Stimulated activated CD8-positive, alpha-beta memory T cell treated with anti-CD3 and anti-CD28 coated beads, Interleukin-12 subunit alpha, Interleukin-12 subunit beta, amount 100 ng/mL, for 24 hours (primary cell): ENCODE data around the gene ZNF467.

Source experiments
- DNase-seq: peaks from one replicate; pipeline ENCODE4 v3.0.0-alpha.2; 2020; ENCODE audit errors: extremely low read depth

The ZNF467 gene, protein sequence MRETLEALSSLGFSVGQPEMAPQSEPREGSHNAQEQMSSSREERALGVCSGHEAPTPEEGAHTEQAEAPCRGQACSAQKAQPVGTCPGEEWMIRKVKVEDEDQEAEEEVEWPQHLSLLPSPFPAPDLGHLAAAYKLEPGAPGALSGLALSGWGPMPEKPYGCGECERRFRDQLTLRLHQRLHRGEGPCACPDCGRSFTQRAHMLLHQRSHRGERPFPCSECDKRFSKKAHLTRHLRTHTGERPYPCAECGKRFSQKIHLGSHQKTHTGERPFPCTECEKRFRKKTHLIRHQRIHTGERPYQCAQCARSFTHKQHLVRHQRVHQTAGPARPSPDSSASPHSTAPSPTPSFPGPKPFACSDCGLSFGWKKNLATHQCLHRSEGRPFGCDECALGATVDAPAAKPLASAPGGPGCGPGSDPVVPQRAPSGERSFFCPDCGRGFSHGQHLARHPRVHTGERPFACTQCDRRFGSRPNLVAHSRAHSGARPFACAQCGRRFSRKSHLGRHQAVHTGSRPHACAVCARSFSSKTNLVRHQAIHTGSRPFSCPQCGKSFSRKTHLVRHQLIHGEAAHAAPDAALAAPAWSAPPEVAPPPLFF

DNA sequence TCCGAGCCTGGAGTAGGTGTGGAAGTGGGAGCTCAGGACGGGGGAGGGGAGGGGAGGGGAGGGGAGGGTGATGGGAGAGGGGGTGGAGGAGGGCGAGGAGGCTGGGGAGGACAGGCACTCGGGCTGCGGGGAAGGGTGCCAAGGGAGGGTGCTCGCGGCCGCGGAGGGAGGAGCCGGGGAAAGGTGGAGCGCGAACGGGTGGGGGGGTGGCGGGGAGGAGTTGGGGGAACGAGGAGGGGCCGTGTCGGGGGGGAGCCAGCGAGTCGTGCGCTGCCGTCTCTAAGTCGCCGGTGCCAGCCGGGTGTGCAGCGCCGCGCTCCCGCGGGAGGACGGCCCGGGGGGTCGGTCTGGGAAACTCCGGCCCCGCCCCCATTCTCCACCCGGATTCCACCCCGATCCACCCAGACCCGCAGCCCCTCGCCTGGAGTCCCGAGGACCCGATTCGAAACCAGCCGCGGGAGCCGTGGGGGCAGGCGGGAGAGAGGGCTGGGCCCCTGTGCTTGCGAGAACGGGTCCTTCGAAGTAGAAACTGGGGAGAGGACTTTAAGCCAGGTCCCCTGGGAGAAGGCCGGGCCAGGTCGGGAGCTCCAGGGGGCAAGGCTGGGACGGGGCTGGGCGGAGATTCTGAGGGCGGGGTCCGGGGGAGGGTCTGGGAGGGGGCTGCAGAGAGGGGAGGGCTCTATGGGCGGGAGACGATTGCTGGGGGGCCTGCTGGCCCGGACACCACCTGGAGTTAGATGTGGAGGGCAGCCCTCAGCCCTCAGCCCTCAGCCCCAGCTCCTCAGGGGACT is at the start of gene ZNF467:
ZNF467 (minus strand) TSS at position 143 of the 791 bp plus-strand sequence. CDS start 2,556 bp downstream, outside the sequence.
- no peak for DNase-seq

- no peak for DNase-seq
These were observed 49.1 kb upstream of the ZNF467 start for GRCh38 chr7:149822353-149822943.

DNA sequence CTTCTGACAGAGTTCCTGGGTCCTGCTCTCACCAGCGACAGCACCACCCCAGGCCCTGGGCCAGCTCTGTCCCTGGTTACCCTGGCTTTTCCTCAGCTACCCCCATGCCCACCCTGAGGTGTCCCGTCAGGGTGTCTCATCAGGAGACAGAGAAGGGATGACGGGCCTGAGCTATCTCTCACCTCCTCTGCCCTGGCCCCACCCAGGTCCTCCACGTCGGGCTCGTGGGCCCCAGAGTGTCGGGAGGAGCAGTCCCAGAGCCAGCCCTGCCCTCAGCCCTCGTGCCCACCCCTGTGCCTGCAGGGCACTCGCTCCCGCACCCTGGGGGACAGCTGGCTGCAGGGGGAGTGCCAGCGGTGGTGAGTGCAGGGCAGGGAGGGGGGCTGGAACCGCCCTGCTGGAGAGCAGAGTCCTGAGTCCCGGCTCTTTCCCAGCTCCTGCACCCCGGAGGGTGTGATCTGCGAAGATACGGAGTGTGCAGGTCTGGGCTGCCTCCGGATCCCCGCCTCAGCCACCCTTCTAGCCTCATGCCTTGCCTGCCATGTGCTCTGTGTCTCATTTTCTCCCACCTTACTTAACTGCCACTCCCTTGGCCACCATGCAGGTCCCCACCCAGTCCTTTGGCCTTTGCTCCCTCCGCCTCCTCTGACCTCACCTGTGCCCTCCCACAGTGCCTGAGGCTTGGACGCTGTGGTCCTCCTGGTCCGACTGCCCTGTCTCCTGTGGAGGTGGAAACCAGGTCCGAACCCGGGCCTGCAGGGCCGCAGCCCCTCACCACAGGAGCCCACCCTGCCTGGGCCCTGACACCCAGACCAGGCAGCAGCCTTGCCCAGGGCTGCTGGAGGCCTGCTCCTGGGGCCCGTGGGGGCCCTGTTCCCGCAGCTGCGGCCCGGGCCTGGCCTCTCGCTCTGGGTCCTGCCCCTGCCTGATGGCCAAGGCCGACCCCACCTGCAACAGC is 48.1 kb upstream of the ZNF467 start:
- no peak for DNase-seq

DNA sequence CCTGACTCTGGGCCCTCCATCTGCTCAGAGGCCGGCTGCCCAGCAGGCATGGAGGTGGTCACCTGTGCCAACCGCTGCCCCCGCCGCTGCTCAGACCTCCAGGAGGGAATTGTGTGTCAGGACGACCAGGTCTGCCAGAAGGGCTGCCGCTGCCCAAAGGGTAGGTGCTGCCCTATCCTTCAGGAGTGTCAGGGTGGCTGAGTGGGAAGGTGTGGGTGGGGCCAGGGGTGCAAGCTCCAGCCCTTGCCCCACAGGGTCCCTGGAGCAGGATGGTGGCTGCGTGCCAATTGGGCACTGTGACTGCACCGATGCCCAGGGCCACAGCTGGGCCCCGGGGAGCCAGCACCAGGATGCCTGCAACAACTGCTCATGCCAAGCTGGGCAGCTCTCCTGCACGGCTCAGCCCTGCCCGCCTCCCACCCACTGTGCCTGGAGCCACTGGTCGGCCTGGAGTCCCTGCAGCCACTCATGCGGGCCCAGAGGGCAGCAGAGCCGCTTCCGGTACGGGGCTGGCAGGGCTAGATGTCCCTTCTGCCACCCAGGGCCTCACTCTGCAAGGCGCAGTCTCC is 47.3 kb upstream of the ZNF467 start:
- no peak for DNase-seq

DNA sequence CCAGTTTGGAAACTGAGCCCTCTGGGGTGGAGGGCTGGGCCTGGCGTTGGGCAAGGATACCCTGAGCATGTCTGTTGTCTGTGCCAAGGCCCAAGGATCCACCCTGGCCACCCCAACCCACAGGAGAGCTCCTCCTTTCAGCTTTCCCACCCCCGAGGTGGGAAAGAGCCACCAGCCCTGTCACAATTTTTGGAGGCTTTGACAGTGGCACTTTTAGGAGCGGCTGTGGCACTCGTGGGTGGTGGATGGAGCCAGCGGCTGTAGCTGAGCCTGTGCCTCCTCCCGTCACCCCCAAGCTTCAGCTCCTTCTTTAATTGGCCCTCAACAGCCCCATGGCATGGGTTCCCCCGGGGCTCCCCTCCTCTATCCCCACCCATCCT is 46.6 kb upstream of the ZNF467 start:
- DNase-seq: no peak

- no peak for DNase-seq
These were observed 46.0 kb upstream of the ZNF467 start for GRCh38 chr7:149819141-149819960.

DNA sequence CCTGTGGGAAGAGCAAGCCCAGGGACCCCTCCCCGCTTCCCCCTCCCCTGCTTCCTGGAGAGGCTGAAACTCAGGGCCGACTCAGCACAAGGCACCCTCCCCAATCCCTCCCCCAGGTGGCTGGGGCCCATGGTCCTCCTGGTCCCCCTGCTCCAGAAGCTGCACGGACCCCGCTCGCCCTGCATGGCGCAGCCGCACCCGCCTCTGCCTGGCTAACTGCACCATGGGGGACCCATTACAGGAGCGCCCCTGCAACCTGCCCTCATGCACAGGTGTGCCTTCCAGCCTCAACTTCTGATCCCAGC is 45.1 kb upstream of the ZNF467 start:
- DNase-seq: no peak

- no peak for DNase-seq
These were observed 44.6 kb upstream of the ZNF467 start for GRCh38 chr7:149817836-149818535.

DNA sequence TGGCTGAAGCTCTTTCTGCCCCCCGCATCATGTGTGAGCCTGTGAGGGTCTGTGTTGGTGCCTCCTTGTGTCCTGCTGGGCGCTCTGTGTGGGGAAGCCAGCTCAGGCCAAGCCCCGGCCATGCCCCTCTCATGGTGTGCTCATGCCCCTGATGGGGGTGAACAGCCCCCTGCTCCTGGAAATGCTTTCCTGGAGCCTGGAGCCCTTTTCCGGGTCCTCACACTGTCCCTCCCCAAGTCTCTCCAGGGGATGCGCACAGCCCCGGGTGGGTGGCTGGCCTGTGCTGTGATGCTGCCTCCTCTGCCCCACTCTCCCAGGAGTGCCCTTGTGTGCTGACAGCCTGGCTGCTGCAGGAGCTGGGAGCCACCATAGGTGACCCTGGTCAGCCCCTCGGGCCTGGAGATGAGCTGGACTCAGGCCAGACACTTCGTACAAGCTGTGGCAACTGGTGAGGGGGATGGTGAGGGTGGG is 43.9 kb upstream of the ZNF467 start:
- no peak for DNase-seq

- DNase-seq: no peak
These were observed 43.4 kb upstream of the ZNF467 start for GRCh38 chr7:149816794-149817193.

DNA sequence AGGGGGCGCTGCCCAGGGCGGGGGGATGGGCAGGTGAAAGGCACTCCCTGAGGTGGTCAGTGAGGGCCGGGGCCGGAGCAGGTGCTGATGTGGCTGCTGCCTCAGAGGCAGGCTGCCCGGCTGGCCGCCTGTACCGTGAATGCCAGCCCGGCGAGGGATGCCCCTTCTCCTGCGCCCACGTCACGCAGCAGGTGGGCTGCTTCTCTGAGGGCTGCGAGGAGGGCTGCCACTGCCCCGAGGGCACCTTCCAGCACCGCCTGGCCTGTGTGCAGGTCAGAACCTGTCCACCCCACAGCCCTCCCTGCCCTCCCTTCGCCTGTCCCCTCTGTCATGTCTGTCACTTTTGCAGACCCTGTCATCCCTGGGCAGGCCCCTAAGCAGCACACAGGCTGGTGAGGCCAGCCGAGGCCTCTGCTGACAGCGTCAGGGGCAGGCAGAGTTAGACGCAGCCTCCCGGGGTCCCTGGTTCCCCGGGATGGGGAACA is 42.9 kb upstream of the ZNF467 start:
- no peak for DNase-seq

DNA sequence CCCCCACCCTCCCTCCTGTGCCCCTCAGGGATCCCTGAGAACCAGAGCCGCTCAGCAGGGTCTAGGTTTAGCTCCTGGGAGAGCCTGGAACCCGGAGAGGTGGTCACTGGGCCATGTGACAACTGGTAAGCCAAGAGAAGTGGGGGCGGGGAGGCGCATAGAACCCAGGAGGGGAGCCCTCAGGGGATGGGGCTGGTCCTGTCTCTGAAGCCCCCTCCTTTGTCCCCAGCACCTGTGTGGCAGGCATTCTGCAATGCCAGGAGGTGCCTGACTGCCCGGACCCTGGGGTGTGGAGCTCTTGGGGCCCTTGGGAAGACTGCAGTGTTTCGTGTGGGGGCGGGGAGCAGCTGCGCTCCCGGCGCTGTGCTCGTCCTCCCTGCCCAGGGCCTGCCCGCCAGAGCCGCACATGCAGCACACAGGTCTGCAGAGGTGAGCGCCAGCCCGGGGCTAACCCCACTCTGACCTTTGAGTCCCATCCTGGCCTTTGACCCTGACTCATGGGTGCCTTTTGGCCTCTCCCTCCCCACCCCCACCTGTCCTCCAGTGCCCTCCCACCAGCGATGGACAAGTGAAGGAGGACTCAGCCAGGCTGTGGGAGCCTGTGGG is 42.4 kb upstream of the ZNF467 start:
- no peak for DNase-seq

GRCh38 chr7:149815121-149815520 is 41.7 kb upstream of the ZNF467 start:
- DNase-seq: no peak

DNA sequence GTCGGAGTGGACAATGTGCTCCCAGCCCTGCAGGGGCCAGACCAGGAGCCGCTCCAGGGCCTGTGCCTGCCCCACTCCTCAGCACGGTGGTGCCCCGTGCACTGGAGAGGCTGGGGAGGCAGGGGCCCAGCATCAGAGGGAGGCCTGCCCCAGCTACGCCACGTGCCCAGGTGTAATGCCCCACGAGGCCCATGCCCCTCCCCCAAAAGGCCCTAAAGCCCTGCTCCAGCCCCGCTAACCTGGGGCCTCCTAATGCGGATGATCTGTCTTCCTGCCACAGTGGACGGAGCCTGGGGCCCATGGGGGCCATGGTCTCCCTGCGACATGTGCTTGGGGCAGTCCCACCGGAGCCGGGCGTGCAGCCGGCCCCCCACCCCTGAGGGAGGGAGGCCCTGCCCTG is 41.1 kb upstream of the ZNF467 start:
- DNase-seq: no peak

DNA sequence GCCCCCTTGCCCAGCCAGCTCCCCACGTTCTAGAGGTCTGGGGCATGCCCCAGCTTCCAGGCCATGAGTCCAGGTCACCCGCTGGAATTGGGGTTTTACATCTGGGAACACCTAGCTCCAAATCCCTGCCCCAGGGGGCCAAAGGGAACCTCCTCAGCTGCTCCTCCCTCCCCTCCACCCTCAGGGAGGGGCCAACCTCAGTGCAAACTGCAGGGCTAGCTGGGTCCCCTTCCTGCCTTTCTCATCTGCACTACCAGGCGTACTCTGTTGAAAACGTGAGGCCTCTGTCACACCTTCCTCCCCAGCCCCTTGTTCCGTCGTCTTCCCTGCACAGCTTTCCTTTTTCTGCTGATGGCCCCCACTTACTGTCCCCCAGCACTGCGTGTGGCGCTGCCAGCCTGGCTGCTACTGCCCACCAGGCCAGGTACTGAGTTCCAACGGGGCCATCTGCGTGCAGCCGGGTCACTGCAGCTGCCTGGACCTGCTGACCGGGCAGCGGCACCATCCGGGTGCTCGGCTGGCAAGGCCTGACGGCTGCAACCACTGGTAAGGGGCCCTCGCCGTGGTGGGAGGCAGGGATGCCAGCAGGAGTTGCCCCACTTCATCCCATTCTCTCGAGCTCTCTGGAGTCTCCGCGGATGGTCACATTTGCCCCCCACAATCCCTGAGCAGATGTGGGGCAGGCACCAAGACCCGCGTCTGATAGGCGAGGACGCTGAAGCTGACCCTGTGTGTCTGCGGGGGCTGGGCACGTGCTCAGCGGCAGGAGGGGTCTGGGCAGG is 40.1 kb upstream of the ZNF467 start:
- no peak for DNase-seq

- no peak for DNase-seq
These were observed 38.6 kb upstream of the ZNF467 start for GRCh38 chr7:149811831-149812490.

- DNase-seq: no peak
These were observed 37.8 kb upstream of the ZNF467 start for GRCh38 chr7:149811221-149811620.
